Right lobe of liver (tissue), 6 donors: ENCODE results near the gene FBXL2. TPM values are rescaled to one million over a fixed set of nuclear protein-coding genes. Genes with fewer than 3 reads are reported as not detected.
A peak's percentile ranks its signal among the peaks of the same experiment; 100 is the strongest.

Experiments used
- ATAC-seq, 4 donors: fragments of 200-7000 bp; cut with Tn5 transposase; one replicate each; pipeline ENCODE4 v1.9.1; 2020; ENCODE audit warnings: mild to moderate bottlenecking in 4 of 4, moderate library complexity in 4 of 4
- DNase-seq, 3 donors: peaks; one replicate each; pipeline ENCODE4 v3.0.0-alpha.2; 2020
- H3K27ac ChIP-seq, 3 donors: fragments of 200-600 bp; one replicate each; pipeline ENCODE4 v1.8.0; 2022
- H3K27me3 ChIP-seq, 2 donors: fragments of 200-600 bp; one replicate each; pipeline ENCODE4 v1.8.0; 2022
- H3K36me3 ChIP-seq, 4 donors: fragments of 200-600 bp; sonication (generic) in 1 of 4; one replicate each; pipeline versions ENCODE4 v1.5.1 to v1.8.0; 2017 to 2022; ENCODE audit warnings: control low read depth in 1 of 4
- H3K4me1 ChIP-seq, 4 donors: fragments of 200-600 bp; sonication (generic) in 1 of 4; one replicate each; pipeline versions ENCODE4 v1.5.1 to v1.8.0; 2017 to 2022; ENCODE audit warnings: control low read depth in 1 of 4
- H3K4me3 ChIP-seq, 3 donors: fragments of 200-600 bp; one replicate each; pipeline ENCODE4 v1.8.0; 2022
- H3K9me3 ChIP-seq, 4 donors: fragments of 200-600 bp; sonication (generic) in 1 of 4; one replicate each; pipeline versions ENCODE4 v1.5.1 to v1.8.0; 2017 to 2022; ENCODE audit warnings: control low read depth in 1 of 4
- POLR2A ChIP-seq: fragments of 450-650 bp; IDR thresholded peaks from one replicate; pipeline ENCODE4 v1.6.1; 2017; ENCODE audit warnings: antibody characterized with exemption, mild to moderate bottlenecking
- WGBS: methylation state at CpG from one replicate; pipeline ENCODE4 v1.1.6; 2018; ENCODE audit warnings: low coverage, low lambda C conversion rate; ENCODE audit not compliant: insufficient coverage; ENCODE audit errors: missing lambda C conversion rate; 5-methylcytosine and 5-hydroxymethylcytosine counted together
- intact Hi-C, 2 donors: fragments of 100-400 bp; cut with DNase I; formaldehyde crosslinking; loops; one replicate each; pipeline versions ENCODE4 v1.11.2 to v1.14.1; 2022
- total RNA-seq, 6 experiments: library from RNA; depleted of rRNA in 2 of 6; stranded (reverse); fragments of >200 nt in 2 of 6; fragmentation: NEBNext Ultra II Directional in 3 of 6; extraction: Animal tissue kit (Norgen Biotek cat#: 25700) in 3 of 6; gene quantifications; one replicate each; pipeline versions ENCODE4 v1.1.0 to v1.2.4, GENCODE V29; 2016 to 2023
- TF ChIP-seq, protein P1 (sequence below), 4 donors: fragments of 200-600 bp in 3 of 4; fragments of 450-650 bp in 1 of 4; IDR thresholded peaks; one replicate each; pipeline versions ENCODE4 v1.5.1 to v1.8.0; 2016 to 2022; ENCODE audit warnings: antibody characterized with exemption in 4 of 4, mild to moderate bottlenecking in 2 of 4
- donor health status: DM: no; HTN: yes; CAD: no.
- donor health status: DM: no; HTN: no; CAD: no.
- donor health status: DM: no; HTN: no; CAD: no.
- donor health status: DM: no; HTN: yes; CAD: no.
- donor health status: DM: no; HTN: yes; CAD: no.

Gene FBXL2
- total RNA-seq, 6 experiments from 2014 or later: 0.06 to 0.43 (median 0.31) TPM

DNA sequence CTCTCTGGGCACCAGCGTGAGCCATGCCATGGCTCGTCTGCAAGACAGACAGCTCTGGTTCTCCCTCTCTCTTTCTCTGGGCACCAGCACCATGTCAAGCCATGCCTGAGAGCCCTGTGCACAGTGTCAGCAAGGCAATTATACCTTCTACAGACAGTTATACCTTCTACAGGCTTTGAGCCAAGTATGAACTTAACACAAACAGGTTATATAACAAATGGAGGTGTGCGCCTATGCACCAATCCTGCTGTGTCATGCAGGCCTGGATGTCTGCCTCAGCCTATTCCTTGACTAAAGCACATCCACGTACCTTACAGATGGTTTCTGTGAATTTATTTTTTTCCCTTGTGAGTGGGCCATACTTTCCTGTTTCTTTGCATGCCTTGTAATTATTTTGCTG is 5.9 kb upstream of the FBXL2 start:
- no peak overlapping the region for H3K27ac ChIP-seq
- WGBS: 84% methylated on average over 4 of the region's 4 CpGs

GRCh38 chr3:33273628-33274027 is 3.6 kb upstream of the FBXL2 start:
- Histone ChIP-seq H3K27ac (no peak overlapping the region), H3K9me3 (no peaks in the 10 kb centered on the region), H3K36me3 (no peaks in the 10 kb centered on the region), H3K4me1 (peaks cover 0 to 6% (median 3%) of the 10 kb centered on the region in 4 donors), H3K27me3 (peaks cover 0 to 5% of the 10 kb centered on the region in 2 donors), H3K4me3 (no peak overlapping the region)
- TF ChIP-seq POLR2A: no peak
- TF ChIP-seq, protein P1, sequence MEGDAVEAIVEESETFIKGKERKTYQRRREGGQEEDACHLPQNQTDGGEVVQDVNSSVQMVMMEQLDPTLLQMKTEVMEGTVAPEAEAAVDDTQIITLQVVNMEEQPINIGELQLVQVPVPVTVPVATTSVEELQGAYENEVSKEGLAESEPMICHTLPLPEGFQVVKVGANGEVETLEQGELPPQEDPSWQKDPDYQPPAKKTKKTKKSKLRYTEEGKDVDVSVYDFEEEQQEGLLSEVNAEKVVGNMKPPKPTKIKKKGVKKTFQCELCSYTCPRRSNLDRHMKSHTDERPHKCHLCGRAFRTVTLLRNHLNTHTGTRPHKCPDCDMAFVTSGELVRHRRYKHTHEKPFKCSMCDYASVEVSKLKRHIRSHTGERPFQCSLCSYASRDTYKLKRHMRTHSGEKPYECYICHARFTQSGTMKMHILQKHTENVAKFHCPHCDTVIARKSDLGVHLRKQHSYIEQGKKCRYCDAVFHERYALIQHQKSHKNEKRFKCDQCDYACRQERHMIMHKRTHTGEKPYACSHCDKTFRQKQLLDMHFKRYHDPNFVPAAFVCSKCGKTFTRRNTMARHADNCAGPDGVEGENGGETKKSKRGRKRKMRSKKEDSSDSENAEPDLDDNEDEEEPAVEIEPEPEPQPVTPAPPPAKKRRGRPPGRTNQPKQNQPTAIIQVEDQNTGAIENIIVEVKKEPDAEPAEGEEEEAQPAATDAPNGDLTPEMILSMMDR (IDR thresholded peaks at IDR 0.05): no peak
- ATAC-seq (no peak), DNase-seq (no peak)
- 72% methylated on average over 3 of the region's 3 CpGs for WGBS
- intact Hi-C loops: no loop called here

More for the DNA sequence above, 5.9 kb upstream of the FBXL2 start:
- DNase-seq (no peak), ATAC-seq (no peak)
- no peaks in the 10 kb centered on the region for H3K9me3 ChIP-seq
- no peak overlapping the region for H3K4me3 ChIP-seq
- intact Hi-C loops: no loop called here
- no peaks in the 10 kb centered on the region for H3K4me1 ChIP-seq
- no peaks in the 10 kb centered on the region for H3K27me3 ChIP-seq
- no peaks in the 10 kb centered on the region for H3K36me3 ChIP-seq
- TF ChIP-seq, protein P1 (IDR thresholded peaks at IDR 0.05): no peak
- TF ChIP-seq POLR2A: no peak

- 27% methylated on average over 11 of the region's 11 CpGs for WGBS
- intact Hi-C loops: no loop called here
These were observed 921 bp downstream of the FBXL2 start for GRCh38 chr3:33278163-33278562.

DNA sequence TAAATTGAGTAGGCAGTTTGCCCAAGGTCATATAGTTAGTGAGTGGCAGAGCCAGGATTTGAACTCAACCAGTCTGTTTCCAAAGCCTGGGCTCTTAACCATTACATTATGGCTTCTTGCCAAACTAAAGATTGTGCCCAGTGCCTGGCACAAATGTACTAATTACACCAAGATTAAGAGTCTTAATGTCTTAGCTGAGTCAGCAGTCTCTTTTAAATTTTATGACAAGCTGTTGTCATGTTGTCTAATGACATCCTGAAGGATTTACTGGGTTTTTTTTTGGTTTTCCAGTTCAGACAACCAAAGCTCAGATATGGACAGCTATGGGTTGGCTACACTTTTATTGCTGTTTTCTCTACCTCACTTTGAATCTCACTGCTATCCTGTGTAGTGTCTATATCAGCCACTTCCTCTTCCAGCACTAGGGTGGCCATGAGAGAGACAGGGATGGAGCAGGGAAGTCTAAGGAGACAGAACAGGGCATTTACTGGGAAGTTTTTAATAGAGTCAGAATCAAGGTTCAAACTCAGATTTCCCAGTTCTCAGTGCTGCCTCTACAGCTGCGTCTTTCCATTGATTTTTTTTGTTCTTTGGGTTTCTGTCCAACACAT is 10.5 kb downstream of the FBXL2 start:
- Histone ChIP-seq H3K36me3 (no peaks in the 10 kb centered on the region), H3K9me3 (no peaks in the 10 kb centered on the region), H3K4me3 (no peak overlapping the region), H3K4me1 (no peaks in the 10 kb centered on the region), H3K27ac (no peak overlapping the region), H3K27me3 (no peaks in the 10 kb centered on the region)
- DNase-seq (no peak), ATAC-seq (no peak)
- TF ChIP-seq, protein P1 (IDR thresholded peaks at IDR 0.05): no peak
- no peak for TF ChIP-seq POLR2A
- intact Hi-C loops: no loop called here
- WGBS: 62% methylated on average over 1 of the region's 1 CpG

More at GRCh38 chr3:33278163-33278562, 921 bp downstream of the FBXL2 start:
- Histone ChIP-seq H3K36me3 (no peaks in the 10 kb centered on the region), H3K4me1 (peaks cover 0 to 6% (median 3%) of the 10 kb centered on the region in 4 donors), H3K4me3 (peak overlapping the region in 1 of 3 donors; percentile 56), H3K27ac (no peak overlapping the region), H3K9me3 (no peaks in the 10 kb centered on the region), H3K27me3 (peaks cover 0 to 5% of the 10 kb centered on the region in 2 donors)
- DNase-seq (no peak), ATAC-seq (no peak)
- TF ChIP-seq, protein P1 (IDR thresholded peaks at IDR 0.05): no peak
- TF ChIP-seq POLR2A: no peak
